ENCODE data around the gene BTBD9. TPM values are rescaled to one million over a fixed set of nuclear protein-coding genes. Genes with fewer than 3 reads are reported as not detected.

BTBD9 gene
- total RNA-seq, 1 experiment from 2014 or later: 8.9 TPM

DNA sequence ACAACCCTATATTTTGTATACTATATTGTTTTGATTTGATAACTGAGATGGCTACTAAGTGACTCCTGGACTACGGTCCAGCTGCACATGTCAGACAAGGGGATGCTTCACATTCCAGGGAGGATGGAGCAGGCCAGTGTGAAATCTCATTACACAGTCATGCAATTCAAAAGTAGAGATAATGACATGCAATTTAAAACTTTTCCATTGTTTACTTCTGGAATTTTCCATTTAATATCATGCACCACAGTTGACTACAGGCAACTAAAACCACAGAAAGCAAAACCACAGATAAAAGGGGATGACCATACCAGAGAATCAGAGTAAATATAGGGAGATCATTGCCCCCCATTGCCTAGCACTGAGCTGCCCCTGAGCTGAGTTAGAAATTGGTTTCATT is 366.4 kb downstream of the BTBD9 start:
- Histone ChIP-seq H3K4me2 (ENCODE audit: insufficient read depth, insufficient read length, low read length) (no peak overlapping the region), H3K79me1 (ENCODE audit: insufficient read depth, low read depth, low read length, poor library complexity, severe bottlenecking) (no peaks in the 10 kb centered on the region), H2AFZ (ENCODE audit: low read length) (no peak overlapping the region), H4K5ac (ENCODE audit: insufficient read length, low read depth, low read length) (no peak overlapping the region), H3K27me3 (ENCODE audit: insufficient read depth, low read length) (no peaks in the 10 kb centered on the region), H3K4me1 (ENCODE audit: insufficient read depth, low read length) (peaks cover 19% of the 10 kb centered on the region), H3K23ac (ENCODE audit: insufficient read length, low read depth, low read length) (no peak overlapping the region), H3T11ph (ENCODE audit: low read length) (no peak overlapping the region), H3K4ac (ENCODE audit: low read depth, low read length) (no peak overlapping the region), H3K56ac (ENCODE audit: insufficient read length, low read depth, low read length) (no peak overlapping the region), H2BK15ac (ENCODE audit: low read depth, low read length) (no peak overlapping the region), H4K8ac (replicated peaks; ENCODE audit: insufficient read length, low read depth, low read length) (no peak overlapping the region), H2BK12ac (ENCODE audit: insufficient read length, low read depth, low read length) (no peak overlapping the region), H3K14ac (ENCODE audit: insufficient read depth, low read length) (no peak overlapping the region), H3K18ac (ENCODE audit: insufficient read length, low read depth, low read length) (no peak overlapping the region), H2BK5ac (ENCODE audit: insufficient read length, low read length) (no peak overlapping the region), H2BK120ac (ENCODE audit: low read depth, low read length, poor library complexity, severe bottlenecking) (no peak overlapping the region), H3K9ac (ENCODE audit: extremely low read depth, insufficient read length, low read length) (no peak overlapping the region), H3K23me2 (ENCODE audit: insufficient read length, low read depth, low read length, poor library complexity, severe bottlenecking) (no peaks in the 10 kb centered on the region), H2BK20ac (ENCODE audit: low read depth, low read length, poor library complexity, severe bottlenecking) (no peak overlapping the region), H3K9me3 (ENCODE audit: control insufficient read depth, low read depth, low read length) (no peaks in the 10 kb centered on the region), H4K91ac (ENCODE audit: insufficient read length, low read depth, low read length) (no peak overlapping the region), H2AK5ac (ENCODE audit: insufficient read length, low read length) (no peak overlapping the region), H3K27ac (ENCODE audit: insufficient read length, low read depth, low read length) (no peak overlapping the region), H4K20me1 (ENCODE audit: control insufficient read depth, insufficient read depth, insufficient read length) (no peaks in the 10 kb centered on the region), H3K79me2 (ENCODE audit: insufficient read depth, low read length) (no peaks in the 10 kb centered on the region)
- no peaks in the 10 kb centered on the region for H3K36me3 Mint-ChIP-seq (ENCODE audit: insufficient read depth in 1 of 3, low read depth in 3 of 3)
- H3K27me3 Mint-ChIP-seq (ENCODE audit: low read depth): no peaks in the 10 kb centered on the region
- no peaks in the 10 kb centered on the region for H3K9me3 Mint-ChIP-seq
- DNase-seq: no peak
- no CpG with 5 or more reads among the region's 1 CpG for WGBS (ENCODE audit: extremely low coverage, insufficient read length, low lambda C conversion rate)
- H3K4me3 Mint-ChIP-seq: no peak overlapping the region
- H3K4me1 Mint-ChIP-seq: peaks cover 34 to 35% of the 10 kb centered on the region in 2 experiments
- TF ChIP-seq, protein P1, sequence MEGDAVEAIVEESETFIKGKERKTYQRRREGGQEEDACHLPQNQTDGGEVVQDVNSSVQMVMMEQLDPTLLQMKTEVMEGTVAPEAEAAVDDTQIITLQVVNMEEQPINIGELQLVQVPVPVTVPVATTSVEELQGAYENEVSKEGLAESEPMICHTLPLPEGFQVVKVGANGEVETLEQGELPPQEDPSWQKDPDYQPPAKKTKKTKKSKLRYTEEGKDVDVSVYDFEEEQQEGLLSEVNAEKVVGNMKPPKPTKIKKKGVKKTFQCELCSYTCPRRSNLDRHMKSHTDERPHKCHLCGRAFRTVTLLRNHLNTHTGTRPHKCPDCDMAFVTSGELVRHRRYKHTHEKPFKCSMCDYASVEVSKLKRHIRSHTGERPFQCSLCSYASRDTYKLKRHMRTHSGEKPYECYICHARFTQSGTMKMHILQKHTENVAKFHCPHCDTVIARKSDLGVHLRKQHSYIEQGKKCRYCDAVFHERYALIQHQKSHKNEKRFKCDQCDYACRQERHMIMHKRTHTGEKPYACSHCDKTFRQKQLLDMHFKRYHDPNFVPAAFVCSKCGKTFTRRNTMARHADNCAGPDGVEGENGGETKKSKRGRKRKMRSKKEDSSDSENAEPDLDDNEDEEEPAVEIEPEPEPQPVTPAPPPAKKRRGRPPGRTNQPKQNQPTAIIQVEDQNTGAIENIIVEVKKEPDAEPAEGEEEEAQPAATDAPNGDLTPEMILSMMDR (conservative IDR thresholded peaks at IDR 0.05): no peak
- peak overlapping the region in 1 of 3 experiments; percentile 17; a peak in 1 of 7 replicates for H3K27ac Mint-ChIP-seq

Data from H9 (cell line).